Uterus (tissue), 4 donors: ENCODE measurements around the gene PBX1. TPM values are rescaled to one million over a fixed set of nuclear protein-coding genes. Genes with fewer than 3 reads are reported as not detected.

ENCODE experiments used
- DNase-seq, 2 donors: peaks; one replicate each; pipeline ENCODE4 v3.0.0-alpha.2; 2019 to 2020
- H3K27ac ChIP-seq, 2 donors: fragments of 200-600 bp; sonication (generic); 1 replicate in 1 of 2; 2 replicates in 1 of 2; pipeline ENCODE4 v1.5.1; 2016 to 2018
- H3K27me3 ChIP-seq, 2 donors: fragments of 200-600 bp; sonication (generic); one replicate each; pipeline ENCODE4 v1.5.1; 2018 to 2019; ENCODE audit warnings: control low read depth in 1 of 2
- H3K36me3 ChIP-seq, 2 donors: fragments of 200-600 bp; sonication (generic); one replicate each; pipeline ENCODE4 v1.5.1; 2019; ENCODE audit warnings: control low read depth in 1 of 2
- H3K4me1 ChIP-seq, 2 donors: fragments of 200-600 bp; sonication (generic); one replicate each; pipeline ENCODE4 v1.5.1; 2018 to 2019; ENCODE audit warnings: control low read depth in 1 of 2
- H3K4me3 ChIP-seq, 2 donors: fragments of 200-600 bp; sonication (generic); 1 replicate in 1 of 2; 2 replicates in 1 of 2; pipeline ENCODE4 v1.5.1; 2018 to 2019; ENCODE audit warnings: mild to moderate bottlenecking in 1 of 2
- H3K9me3 ChIP-seq, 2 donors: fragments of 200-600 bp; sonication (generic); one replicate each; pipeline ENCODE4 v1.5.1; 2019; ENCODE audit warnings: control low read depth in 1 of 2
- CTCF ChIP-seq, 4 experiments: fragments of 200-600 bp in 2 of 4; fragments of 450-650 bp in 2 of 4; sonication (generic) in 2 of 4; IDR thresholded peaks; one replicate each; pipeline ENCODE4 v1.5.1; 2016 to 2019; ENCODE audit warnings: antibody characterized with exemption in 4 of 4, mild to moderate bottlenecking in 2 of 4, moderate library complexity in 1 of 4
- POLR2A ChIP-seq, 2 donors: fragments of 450-650 bp; IDR thresholded peaks; one replicate each; pipeline ENCODE4 v1.6.1; 2016; ENCODE audit warnings: antibody characterized with exemption in 2 of 2, mild to moderate bottlenecking in 1 of 2, moderate library complexity in 1 of 2
- intact Hi-C: fragments of 100-400 bp; cut with DNase I; formaldehyde crosslinking; loops from one replicate; pipeline ENCODE4 v1.15.1; 2023; ENCODE audit warnings: low total_unique reads
- total RNA-seq, 4 donors: library from RNA; depleted of rRNA in 3 of 4; stranded (reverse); fragments of >200 nt in 3 of 4; gene quantifications; one replicate each; pipeline versions ENCODE4 v1.1.0 to v1.2.4, GENCODE V29; 2014 to 2023
- donor health status: DM: yes; HTN: yes; CAD: no.

Gene PBX1
- total RNA-seq, 4 donors from 2014 or later: 122 to 831 (median 207) TPM

DNA sequence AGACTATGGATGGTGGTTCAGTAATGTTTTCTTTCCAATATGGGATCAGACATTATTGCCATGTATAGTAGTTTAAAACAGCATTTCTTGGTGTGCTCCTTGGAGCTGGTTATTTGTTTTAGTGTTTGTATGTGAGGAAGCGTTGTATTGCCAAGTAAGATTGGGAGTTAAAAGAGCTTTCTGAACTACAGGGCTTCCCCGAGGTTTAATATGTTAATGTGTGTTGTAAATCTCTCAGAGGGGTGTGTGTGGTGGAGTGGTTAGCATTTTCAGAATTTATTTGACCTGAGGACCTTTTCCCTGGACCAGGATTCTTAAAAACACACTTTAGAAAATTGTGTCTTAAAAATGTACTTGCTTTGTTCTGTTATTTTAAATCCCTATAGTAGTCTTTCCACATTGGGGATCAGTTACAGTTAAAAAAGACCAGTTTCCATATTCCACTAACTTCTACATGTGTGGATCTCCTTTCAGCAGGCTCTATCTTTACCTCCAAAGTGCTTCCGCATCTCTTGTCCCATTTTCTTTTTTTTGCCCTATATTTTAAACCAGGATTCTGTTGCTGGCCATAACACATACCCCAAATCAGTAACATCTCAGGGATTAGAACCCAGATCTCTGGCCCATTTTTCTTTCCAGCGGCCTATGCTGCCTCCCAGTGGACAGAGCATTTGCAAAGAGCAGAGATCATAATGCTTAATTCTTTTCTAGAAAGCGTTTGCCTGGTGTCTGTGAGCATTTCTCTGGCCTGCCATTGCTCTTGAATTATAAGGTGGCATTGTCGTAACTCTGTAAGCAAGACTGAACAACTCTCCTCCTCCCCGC lies 58.6 kb downstream of the PBX1 start:
- Histone ChIP-seq H3K4me3 (no peak overlapping the region), H3K27ac (peak overlapping the region; percentile 75 to 83), H3K9me3 (no peaks in the 10 kb centered on the region), H3K36me3 (no peaks in the 10 kb centered on the region), H3K27me3 (no peaks in the 10 kb centered on the region), H3K4me1 (peaks cover 16 to 29% of the 10 kb centered on the region in 2 donors)
- intact Hi-C loops: loop anchor here (10.0 kb wide), 1 partner anchor 53 kb away; no protein-coding TSS in a partner anchor
- no peak for DNase-seq
- TF ChIP-seq POLR2A (IDR thresholded peaks at IDR 0.05): no peak
- peak; percentile 35 to 53 (median 39) for TF ChIP-seq CTCF (IDR thresholded peaks at IDR 0.05)

- intact Hi-C loops: loop anchor here (10.0 kb wide), 1 partner anchor 53 kb away; no protein-coding TSS in a partner anchor
Observed at GRCh38 chr1:164618202-164618564, 59.2 kb downstream of the PBX1 start.

GRCh38 chr1:164619006-164619784 lies 60.2 kb downstream of the PBX1 start:
- peak overlapping the region; percentile 75 to 83 for H3K27ac ChIP-seq
- DNase-seq: no peak
- H3K4me3 ChIP-seq: no peak overlapping the region
- H3K9me3 ChIP-seq: no peaks in the 10 kb centered on the region
- H3K4me1 ChIP-seq: peaks cover 22 to 30% of the 10 kb centered on the region in 2 donors
- intact Hi-C loops: loop anchor here (10.0 kb wide), 1 partner anchor 54 kb away; no protein-coding TSS in a partner anchor
- H3K36me3 ChIP-seq: no peaks in the 10 kb centered on the region
- no peaks in the 10 kb centered on the region for H3K27me3 ChIP-seq
- TF ChIP-seq POLR2A (IDR thresholded peaks at IDR 0.05) (no peak), CTCF (IDR thresholded peaks at IDR 0.05) (peak in 1 of 4 experiments; percentile 5)

More at GRCh38 chr1:164618202-164618564, 59.2 kb downstream of the PBX1 start:
- Histone ChIP-seq H3K27ac (peak overlapping the region; percentile 75 to 83), H3K27me3 (no peaks in the 10 kb centered on the region), H3K36me3 (no peaks in the 10 kb centered on the region), H3K4me1 (peaks cover 16 to 31% of the 10 kb centered on the region in 2 donors), H3K9me3 (no peaks in the 10 kb centered on the region), H3K4me3 (no peak overlapping the region)
- no peak for DNase-seq
- TF ChIP-seq POLR2A (IDR thresholded peaks at IDR 0.05) (no peak), CTCF (IDR thresholded peaks at IDR 0.05) (no peak)

GRCh38 chr1:164622068-164622845 lies 63.3 kb downstream of the PBX1 start:
- no peak for DNase-seq
- TF ChIP-seq CTCF (IDR thresholded peaks at IDR 0.05): no peak
- Histone ChIP-seq H3K27ac (peak overlapping the region; percentile 75 to 83), H3K36me3 (no peaks in the 10 kb centered on the region), H3K4me3 (no peak overlapping the region), H3K9me3 (no peaks in the 10 kb centered on the region), H3K4me1 (peaks cover 22 to 26% of the 10 kb centered on the region in 2 donors), H3K27me3 (no peaks in the 10 kb centered on the region)
- intact Hi-C loops: no loop called here
